Astrocyte (in vitro differentiated cells and primary cell): Measurements from ENCODE around the gene KNDC1. TPM values are rescaled to one million over a fixed set of nuclear protein-coding genes. Genes with fewer than 3 reads are reported as not detected.

Source experiments
- DNase-seq: peaks from one replicate; pipeline ENCODE4 v3.0.0-alpha.2; 2010; ENCODE audit warnings: low read depth
- FAIRE-seq: peaks from 2 replicates; lab custom pipeline; 2011; peaks lifted over from hg19 to GRCh38; lab: Jason Lieb, UNC
- H2AFZ ChIP-seq: 2 replicates; pipeline ENCODE4 v1.6.0; 2012; ENCODE audit warnings: low read depth, low read length, inconsistent platforms
- H3K27ac ChIP-seq: 2 replicates; pipeline ENCODE4 v1.5.1; 2011; ENCODE audit warnings: low read depth, low read length, inconsistent platforms
- H3K27me3 ChIP-seq: 2 replicates; pipeline ENCODE4 v1.6.0; 2011; ENCODE audit warnings: low read length, inconsistent platforms; ENCODE audit not compliant: insufficient read depth
- H3K36me3 ChIP-seq: 2 replicates; pipeline ENCODE4 v1.5.1; 2011; ENCODE audit warnings: low read length, inconsistent platforms; ENCODE audit not compliant: insufficient read depth
- H3K4me1 ChIP-seq: 2 replicates; pipeline ENCODE4 v1.5.1; 2011; ENCODE audit warnings: low read length, inconsistent platforms; ENCODE audit not compliant: insufficient read depth
- H3K4me2 ChIP-seq: 2 replicates; pipeline ENCODE4 v1.6.0; 2012; ENCODE audit warnings: low read length, inconsistent platforms
- H3K4me3 ChIP-seq: 2 replicates; pipeline ENCODE4 v1.5.1; 2011; ENCODE audit warnings: low read depth, mild to moderate bottlenecking, low read length, inconsistent platforms; ENCODE audit not compliant: insufficient read depth
- H3K79me2 ChIP-seq: 2 replicates; pipeline ENCODE4 v1.6.0; 2012; ENCODE audit warnings: mild to moderate bottlenecking, low read length, inconsistent platforms; ENCODE audit not compliant: insufficient read depth
- H3K9ac ChIP-seq: 2 replicates; pipeline ENCODE4 v1.6.0; 2012; ENCODE audit warnings: mild to moderate bottlenecking, low read length, inconsistent platforms
- H3K9me3 ChIP-seq: 2 replicates; pipeline ENCODE4 v1.5.1; 2012; ENCODE audit warnings: low read depth, mild to moderate bottlenecking, low read length, inconsistent platforms; ENCODE audit not compliant: insufficient read depth
- H4K20me1 ChIP-seq: 2 replicates; pipeline ENCODE4 v1.6.0; 2012; ENCODE audit warnings: low read length, inconsistent platforms; ENCODE audit not compliant: insufficient read depth
- H3K27ac Mint-ChIP-seq: one replicate; pipeline ENCODE4 v1.8.0; 2021; ENCODE audit warnings: mild to moderate bottlenecking, mixed read lengths; ENCODE audit not compliant: unreplicated experiment
- H3K27me3 Mint-ChIP-seq: one replicate; pipeline ENCODE4 v1.8.0; 2021; ENCODE audit warnings: low read depth, mixed read lengths; ENCODE audit not compliant: unreplicated experiment
- H3K36me3 Mint-ChIP-seq: one replicate; pipeline ENCODE4 v1.8.0; 2021; ENCODE audit warnings: low read depth, mixed read lengths; ENCODE audit not compliant: unreplicated experiment
- H3K4me1 Mint-ChIP-seq: one replicate; pipeline ENCODE4 v1.8.0; 2021; ENCODE audit warnings: low read depth, mixed read lengths; ENCODE audit not compliant: unreplicated experiment
- H3K4me3 Mint-ChIP-seq: one replicate; pipeline ENCODE4 v1.8.0; 2021; ENCODE audit warnings: mild to moderate bottlenecking, moderate library complexity, mixed read lengths; ENCODE audit not compliant: unreplicated experiment
- H3K9me3 Mint-ChIP-seq: one replicate; pipeline ENCODE4 v1.8.0; 2021; ENCODE audit warnings: mild to moderate bottlenecking, mixed read lengths; ENCODE audit not compliant: unreplicated experiment
- CTCF ChIP-seq: IDR thresholded peaks from 2 replicates; pipeline ENCODE4 v1.5.1; 2011; ENCODE audit warnings: low read depth, mild to moderate bottlenecking, inconsistent platforms, low read length, moderate library complexity; ENCODE audit not compliant: insufficient read depth
- EZH2 ChIP-seq: IDR thresholded peaks from 2 replicates; pipeline ENCODE4 v1.6.1; 2012; ENCODE audit warnings: mild to moderate bottlenecking, low read length, inconsistent platforms; ENCODE audit not compliant: insufficient read depth
- total RNA-seq: library from RNA; stranded (reverse); gene quantifications from 2 replicates; pipeline ENCODE4 v1.2.1, GENCODE V29; 2021

Gene KNDC1
- total RNA-seq, 1 donor from 2014 or later, result 2.6 TPM

DNA sequence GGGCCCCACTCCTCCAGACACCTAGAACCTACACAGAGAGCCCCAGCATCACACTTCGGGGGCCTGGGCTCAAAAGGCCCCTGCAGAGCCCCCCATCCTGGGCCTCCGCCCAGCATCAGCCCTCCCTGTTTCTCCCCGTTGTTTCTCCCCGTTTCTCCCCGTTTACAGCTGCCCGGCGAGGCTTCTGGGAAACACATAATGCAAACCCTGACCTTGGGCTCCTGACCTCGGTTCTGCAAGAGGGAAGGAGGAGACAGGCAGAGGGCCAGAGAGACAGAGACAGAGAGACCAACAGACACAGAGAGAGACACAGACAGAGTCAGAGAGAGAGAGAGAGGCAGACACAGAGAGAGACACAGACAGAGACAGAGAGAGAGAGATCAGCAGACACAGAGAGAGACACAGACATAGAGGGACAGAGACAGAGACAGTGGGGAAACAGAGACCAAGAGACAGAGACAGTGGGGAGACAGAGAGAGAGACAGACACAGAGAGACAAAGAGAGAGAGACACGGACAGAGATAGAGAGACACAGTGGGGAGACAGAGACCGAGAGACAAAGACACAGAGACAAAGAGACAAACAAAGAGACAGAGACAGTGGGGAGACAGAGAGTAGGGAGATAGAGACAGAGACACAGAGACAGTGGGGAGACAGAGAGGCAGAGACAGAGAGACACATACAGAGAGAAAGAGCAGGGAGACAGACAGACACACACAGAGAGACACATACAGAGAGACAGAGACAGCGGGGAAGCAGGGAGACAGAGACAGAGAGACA, 90.1 kb downstream of the KNDC1 start:
- Mint-ChIP-seq H3K9me3 (no peaks in the 10 kb centered on the region), H3K4me1 (no peaks in the 10 kb centered on the region), H3K27ac (no peak overlapping the region), H3K36me3 (no peaks in the 10 kb centered on the region), H3K27me3 (peaks cover 46% of the 10 kb centered on the region), H3K4me3 (no peak overlapping the region)
- Histone ChIP-seq H3K27ac (no peak overlapping the region), H3K9me3 (no peaks in the 10 kb centered on the region), H2AFZ (no peak overlapping the region), H3K79me2 (no peaks in the 10 kb centered on the region), H3K4me1 (no peaks in the 10 kb centered on the region), H3K9ac (no peak overlapping the region), H3K4me3 (no peak overlapping the region), H3K4me2 (no peak overlapping the region), H4K20me1 (no peaks in the 10 kb centered on the region), H3K36me3 (no peaks in the 10 kb centered on the region), H3K27me3 (peaks cover 8% of the 10 kb centered on the region)
- no peak for TF ChIP-seq EZH2
- TF ChIP-seq CTCF, result no peak
- FAIRE-seq, result no peak
- no peak for DNase-seq

DNA sequence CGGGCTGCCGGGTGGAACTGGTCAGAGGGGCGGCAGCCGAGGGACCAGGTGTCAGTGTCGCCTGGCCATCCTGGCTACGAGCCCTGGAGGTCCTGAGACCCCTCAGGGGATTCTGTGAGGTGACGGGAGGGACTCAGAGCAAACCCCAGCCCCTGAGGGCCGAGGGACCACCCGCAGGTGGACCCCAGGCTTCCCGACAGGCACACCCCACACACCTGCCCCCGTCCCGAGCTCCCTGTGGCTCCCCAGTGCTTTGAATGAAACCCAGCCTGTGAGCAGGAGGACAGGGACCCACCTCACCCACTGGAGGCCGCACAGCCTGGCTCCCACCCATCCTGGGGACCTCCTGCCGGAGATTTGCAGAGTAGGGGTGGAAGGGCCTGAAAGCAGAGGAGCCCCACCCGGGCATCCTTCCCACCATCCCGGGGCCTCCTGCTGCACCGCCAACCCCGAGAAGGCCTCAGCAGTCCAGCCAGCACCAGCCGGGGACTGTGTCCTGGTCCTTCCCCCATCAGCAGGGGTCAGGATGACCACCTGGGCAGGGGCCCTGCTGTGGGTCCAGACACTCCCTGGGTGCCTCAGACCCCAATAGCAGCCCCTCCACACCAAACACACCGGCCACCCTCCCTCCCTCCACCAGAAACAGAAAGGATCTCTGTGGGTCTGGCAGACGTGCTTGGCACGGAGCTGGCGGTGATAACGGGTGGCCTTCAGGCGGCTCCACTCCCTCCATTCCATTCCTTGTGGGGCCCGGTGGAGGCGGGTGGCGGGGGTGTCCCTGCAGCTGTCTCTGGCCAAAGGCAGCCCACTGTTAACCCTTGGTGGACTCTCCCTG, 91.6 kb downstream of the KNDC1 start:
- H3K27ac Mint-ChIP-seq, result no peak overlapping the region
- Histone ChIP-seq H3K27me3 (peaks cover 5% of the 10 kb centered on the region), H3K4me3 (no peak overlapping the region), H3K9ac (no peak overlapping the region), H3K36me3 (no peaks in the 10 kb centered on the region), H3K4me1 (no peaks in the 10 kb centered on the region), H3K79me2 (no peaks in the 10 kb centered on the region), H2AFZ (no peak overlapping the region), H3K9me3 (no peaks in the 10 kb centered on the region), H4K20me1 (no peaks in the 10 kb centered on the region), H3K27ac (no peak overlapping the region), H3K4me2 (no peak overlapping the region)
- DNase-seq, result no peak
- TF ChIP-seq CTCF, result no peak
- TF ChIP-seq EZH2, result no peak
- no peak for FAIRE-seq
- H3K9me3 Mint-ChIP-seq, result no peaks in the 10 kb centered on the region
- no peaks in the 10 kb centered on the region for H3K4me1 Mint-ChIP-seq
- H3K27me3 Mint-ChIP-seq, result peaks cover 47% of the 10 kb centered on the region
- no peak overlapping the region for H3K4me3 Mint-ChIP-seq
- no peaks in the 10 kb centered on the region for H3K36me3 Mint-ChIP-seq
